DMS53 treated with DMSO at 0.1 percent for 48 hours (cell line): ENCODE data around the gene CFAP70.
A peak's percentile ranks its signal among the peaks of the same experiment; 100 is the strongest.

Experiments used
- DNase-seq: peaks from one replicate; lab custom pipeline; 2025; ENCODE audit not compliant: unreplicated experiment; lab: John Stamatoyannopoulos, UW

The CFAP70 gene

DNA sequence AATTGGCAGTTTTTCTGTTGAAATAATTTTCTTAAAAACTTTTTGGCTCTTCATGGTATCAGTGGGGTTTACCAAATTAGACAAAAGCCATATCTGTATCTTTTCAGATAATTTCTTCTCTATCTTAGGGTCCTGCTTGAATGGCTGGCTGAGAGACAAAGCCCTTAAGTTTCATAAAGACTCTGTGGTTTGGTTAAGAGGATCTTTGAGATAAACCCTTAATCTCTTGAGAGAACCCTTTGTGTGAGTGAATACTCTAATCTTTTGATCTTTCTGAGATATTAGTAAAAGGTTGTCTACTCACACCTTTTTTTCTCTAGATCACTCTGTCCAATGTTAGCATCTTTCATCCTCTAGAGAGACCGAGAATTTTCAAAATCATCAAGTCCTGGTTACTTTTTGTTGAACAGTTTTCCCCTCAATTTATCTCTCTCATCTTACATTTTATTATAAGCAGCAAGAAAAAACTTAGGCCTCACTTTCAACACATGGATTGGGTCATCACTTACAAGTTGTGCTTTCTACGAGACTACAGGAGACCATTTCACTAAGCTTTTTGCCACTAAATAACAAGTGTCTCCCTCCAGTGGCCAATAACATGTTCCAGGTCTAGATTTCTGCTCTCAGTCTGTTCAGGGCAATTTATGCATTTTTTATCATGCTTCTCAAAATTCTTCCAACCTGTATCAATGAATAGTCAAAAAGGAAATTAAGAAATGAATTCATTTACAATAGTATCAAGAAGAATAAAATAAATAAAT, 140.1 kb downstream of the CFAP70 start:
- no peak for DNase-seq

DNA sequence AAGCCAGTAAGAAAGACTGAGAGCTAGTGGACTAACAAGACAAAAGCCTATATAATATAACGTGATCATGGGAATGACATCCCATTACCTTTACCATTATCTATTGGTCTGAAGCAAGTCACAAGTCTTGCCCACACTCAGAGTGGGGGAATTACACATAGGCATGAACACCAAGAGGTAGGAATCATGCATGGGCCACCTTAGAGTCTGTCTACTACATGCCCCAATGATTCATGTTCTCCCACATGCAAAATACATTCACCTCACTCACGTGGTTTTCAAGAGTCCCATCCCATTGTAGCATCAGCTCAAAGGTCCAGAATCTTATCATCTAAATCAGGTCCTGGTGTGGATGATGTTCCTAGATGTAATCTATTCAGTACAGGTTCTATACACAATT, 141.0 kb downstream of the CFAP70 start:
- DNase-seq: no peak

DNA sequence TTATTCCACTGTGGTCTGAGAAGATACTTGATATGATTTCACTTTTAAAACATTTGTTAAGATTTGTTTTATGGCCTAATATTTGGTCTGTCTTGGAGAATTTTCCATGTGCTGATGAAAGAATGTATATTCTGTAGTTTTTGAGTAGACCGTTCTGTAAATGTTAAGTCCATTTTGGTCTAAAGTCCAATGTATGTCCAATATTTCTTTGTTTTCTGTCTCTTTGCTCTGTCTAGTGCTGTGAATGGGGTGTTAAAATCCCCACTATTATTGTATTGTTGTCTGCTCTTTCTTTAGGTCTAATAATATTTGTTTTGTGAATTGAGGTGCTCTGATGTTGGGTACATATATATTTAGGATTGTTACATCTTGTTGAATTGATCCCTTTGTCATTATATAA, 142.9 kb downstream of the CFAP70 start:
- no peak for DNase-seq

DNA sequence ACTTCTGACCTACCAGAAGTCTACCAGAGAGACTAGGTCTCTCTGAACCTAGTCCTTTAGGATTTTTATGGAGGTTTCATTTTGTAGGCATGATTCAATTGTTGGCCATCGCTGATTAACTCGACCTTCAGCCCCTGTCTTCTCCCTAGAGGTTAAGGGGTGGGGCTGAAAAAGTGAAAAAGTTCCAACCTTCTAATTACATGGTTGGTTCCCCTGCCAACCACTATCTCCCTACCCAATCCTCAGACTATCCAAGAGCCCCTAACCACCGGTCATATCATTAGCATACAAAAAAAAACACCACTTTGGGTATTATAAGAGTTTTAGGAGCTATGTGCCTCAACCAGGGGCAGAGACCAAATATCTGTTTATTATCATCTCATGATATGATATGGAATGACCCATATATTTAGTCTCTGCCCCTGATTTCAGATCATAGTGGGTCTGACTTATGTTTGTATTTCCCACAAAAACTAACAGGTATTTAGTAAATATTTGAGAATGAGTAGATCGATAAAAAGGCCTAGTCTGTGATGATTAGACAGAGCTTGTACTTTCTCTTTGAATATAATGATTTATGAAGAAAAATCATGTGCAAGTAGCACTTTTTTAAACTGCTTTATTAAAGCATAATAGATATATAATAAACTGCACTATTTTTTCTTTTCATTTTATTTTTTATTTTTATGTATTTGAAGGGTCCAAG, 147.4 kb downstream of the CFAP70 start:
- DNase-seq: no peak

GRCh38 chr10:73210395-73211105, 148.1 kb downstream of the CFAP70 start:
- no peak for DNase-seq

DNA sequence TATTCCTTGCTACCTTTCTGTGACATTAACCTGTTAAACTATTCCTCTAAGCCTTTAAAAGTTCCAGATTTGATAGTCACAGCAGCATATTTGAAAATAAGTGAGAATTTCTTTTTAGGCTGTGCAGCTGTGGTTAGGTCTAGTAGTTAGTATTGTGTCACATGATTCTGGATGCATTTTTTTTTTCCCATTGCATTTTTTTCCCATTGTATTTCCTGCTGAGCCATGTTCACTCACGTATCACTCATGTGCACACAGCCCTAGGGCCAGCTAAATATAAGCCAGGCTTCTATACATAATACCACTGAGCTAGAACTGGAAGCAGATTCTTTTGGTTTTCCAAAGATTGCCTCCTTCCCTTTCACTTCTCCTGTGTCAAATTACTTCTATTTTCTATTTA, 149.0 kb downstream of the CFAP70 start:
- peak; percentile 13 for DNase-seq

DNA sequence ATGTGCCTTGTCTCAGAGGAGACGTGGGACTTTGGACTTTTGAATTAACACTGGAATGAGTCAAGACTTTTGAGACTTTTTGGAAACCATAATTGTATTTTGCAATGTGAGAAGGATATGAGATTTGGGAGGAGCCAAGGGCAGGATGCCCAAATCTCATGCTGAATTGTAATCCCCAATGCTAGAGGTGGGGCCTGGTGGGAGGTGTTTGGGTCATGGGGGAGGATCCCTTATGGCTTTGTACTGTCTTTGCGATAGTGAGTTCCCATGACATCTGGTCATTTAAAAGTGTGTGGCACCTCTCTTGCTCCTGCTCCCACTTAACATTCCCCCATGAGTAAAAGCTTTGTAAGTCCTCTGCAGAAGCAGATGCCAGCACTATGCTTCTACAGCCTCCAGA, 150.8 kb downstream of the CFAP70 start:
- no peak for DNase-seq

GRCh38 chr10:73206385-73206784, 152.3 kb downstream of the CFAP70 start:
- DNase-seq: no peak

- DNase-seq: no peak
Observed at GRCh38 chr10:73205890-73206289, 152.8 kb downstream of the CFAP70 start.

GRCh38 chr10:73205081-73205480, 153.6 kb downstream of the CFAP70 start:
- DNase-seq: no peak
